Measurements from ENCODE around the gene BOLA1. TPM values are rescaled to one million over a fixed set of nuclear protein-coding genes. Genes with fewer than 3 reads are reported as not detected.

Gene BOLA1
- polyA plus RNA-seq, 1 donor from 2014 or later, result 26.3 TPM

DNA sequence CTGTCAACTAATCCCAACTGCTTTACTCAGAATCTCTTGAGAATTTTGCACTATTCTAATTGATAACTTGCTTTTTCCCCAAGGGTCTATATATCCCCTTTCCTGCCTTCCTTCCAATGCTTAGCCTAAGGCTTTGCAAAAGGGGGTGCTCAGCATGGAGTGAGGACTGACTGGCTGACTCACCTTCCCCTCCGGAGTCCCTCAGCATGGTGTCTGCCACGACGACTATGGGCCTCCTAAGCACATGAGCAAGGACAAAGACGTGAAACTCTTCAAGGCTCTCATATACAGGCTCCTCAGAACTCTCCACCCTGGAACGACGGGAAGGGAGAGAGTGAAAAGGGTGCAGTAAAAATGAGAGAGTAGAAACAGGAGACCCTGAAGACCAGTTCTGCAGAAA, 50.5 kb downstream of the BOLA1 start:
- no peaks in the 10 kb centered on the region for H3K79me2 ChIP-seq (replicated peaks; ENCODE audit: insufficient read depth, low read length)
- H3K36me3 ChIP-seq (ENCODE audit: insufficient read depth, low read length), result no peaks in the 10 kb centered on the region
- no peak overlapping the region for H3K4me3 ChIP-seq (ENCODE audit: low read length)
- no peak overlapping the region for H3K27ac ChIP-seq (ENCODE audit: low read length)
- H3K27me3 ChIP-seq (ENCODE audit: insufficient read depth, low read depth, low read length), result no peaks in the 10 kb centered on the region
- H4K20me1 ChIP-seq (ENCODE audit: insufficient read depth), result no peaks in the 10 kb centered on the region
- H2AFZ ChIP-seq (ENCODE audit: low read depth, low read length), result no peak overlapping the region
- H3K9me2 ChIP-seq (ENCODE audit: insufficient read depth, low read length), result no peaks in the 10 kb centered on the region
- no peak overlapping the region for H3K4me2 ChIP-seq (ENCODE audit: low read length)
- no peak overlapping the region for H3K9ac ChIP-seq (ENCODE audit: low read length)
- no peak for TF ChIP-seq EZH2 (IDR thresholded peaks at IDR 0.05; ENCODE audit: borderline replicate concordance, insufficient read depth, low read length, poor library complexity, severe bottlenecking)
- no peak for TF ChIP-seq POLR2AphosphoS5 (IDR thresholded peaks at IDR 0.05)
- no peak for TF ChIP-seq TAF1 (IDR thresholded peaks at IDR 0.05; ENCODE audit: low read depth)
- no peak for TF ChIP-seq RAD21 (conservative IDR thresholded peaks at IDR 0.05)
- TF ChIP-seq REST (IDR thresholded peaks at IDR 0.05; ENCODE audit: borderline replicate concordance), result no peak
- TF ChIP-seq MXI1 (conservative IDR thresholded peaks at IDR 0.05; ENCODE audit: poor library complexity, severe bottlenecking), result no peak
- TF ChIP-seq SMC3 (conservative IDR thresholded peaks at IDR 0.05; ENCODE audit: poor library complexity), result no peak
- TF ChIP-seq CTCF (IDR thresholded peaks at IDR 0.05; ENCODE audit: poor library complexity, severe bottlenecking), result no peak
- TF ChIP-seq EP300 (conservative IDR thresholded peaks at IDR 0.05; ENCODE audit: poor library complexity, severe bottlenecking), result no peak
- no peaks in the 10 kb centered on the region for H3K9me3 ChIP-seq (ENCODE audit: low read length)
- H3F3A ChIP-seq (ENCODE audit: insufficient read depth, low read length, poor library complexity, severe bottlenecking), result no peaks in the 10 kb centered on the region

Other genes with a start within 250 kb of the BOLA1 start
- not detected in 2 replicates for gene FCGR1A, start 116.9 kb upstream of the BOLA1 start, polyA plus RNA-seq
- gene SV2A, start 18.3 kb downstream of the BOLA1 start, polyA plus RNA-seq, result 78.1 and 95.3 TPM in 2 replicates
- 7.8 and 14.1 TPM in 2 replicates for gene SF3B4, start 28.2 kb downstream of the BOLA1 start, polyA plus RNA-seq
- gene MTMR11, start 37.3 kb downstream of the BOLA1 start, polyA plus RNA-seq, result 0.58 and 1.6 TPM in 2 replicates
- gene OTUD7B, start 111.2 kb downstream of the BOLA1 start, polyA plus RNA-seq, result 2.1 and 5.4 TPM in 2 replicates
- 150 and 174 TPM in 2 replicates for gene VPS45, start 168.2 kb downstream of the BOLA1 start, polyA plus RNA-seq

Data from neural cell (in vitro differentiated cells).